Neural cell (in vitro differentiated cells): ENCODE data around the gene PLA2G5. TPM values are rescaled to one million over a fixed set of nuclear protein-coding genes. Genes with fewer than 3 reads are reported as not detected.

ENCODE experiments used
- H2AFZ ChIP-seq: fragments of 200-600, 300-800 bp; sonication (generic), shearing (Covaris generic); 2 replicates; pipeline ENCODE4 v1.6.0; 2014; ENCODE audit warnings: low read depth, mild to moderate bottlenecking, antibody characterized with exemption, low read length, moderate library complexity
- H3F3A ChIP-seq: fragments of 200-600 bp; shearing (Covaris generic); 2 replicates; pipeline ENCODE4 v1.6.1; 2016; ENCODE audit warnings: mild to moderate bottlenecking, moderate library complexity, mixed read lengths, antibody characterized with exemption, low read length; ENCODE audit not compliant: insufficient read depth, poor library complexity, severe bottlenecking
- H3K27ac ChIP-seq: fragments of 200-600, 300-800 bp; sonication (generic), shearing (Covaris generic); 2 replicates; pipeline ENCODE4 v1.5.1; 2014; ENCODE audit warnings: mild to moderate bottlenecking, low read length, moderate library complexity
- H3K27me3 ChIP-seq: fragments of 300-800, 200-600 bp; sonication (generic), shearing (Covaris generic); 2 replicates; pipeline ENCODE4 v1.6.0; 2014; ENCODE audit warnings: mild to moderate bottlenecking, low read depth, low read length, moderate library complexity; ENCODE audit not compliant: insufficient read depth
- H3K36me3 ChIP-seq: fragments of 300-800, 200-600 bp; sonication (generic), shearing (Covaris generic); 2 replicates; pipeline ENCODE4 v1.5.1; 2014; ENCODE audit warnings: mild to moderate bottlenecking, antibody characterized with exemption, low read length, moderate library complexity; ENCODE audit not compliant: insufficient read depth
- H3K4me2 ChIP-seq: fragments of 300-800, 200-600 bp; sonication (generic), shearing (Covaris generic); 2 replicates; pipeline ENCODE4 v1.6.0; 2014; ENCODE audit warnings: mild to moderate bottlenecking, low read length
- H3K4me3 ChIP-seq: fragments of 300-800, 200-600 bp; sonication (generic), shearing (Covaris generic); 2 replicates; pipeline ENCODE4 v1.5.1; 2014; ENCODE audit warnings: mild to moderate bottlenecking, low read length, moderate library complexity
- H3K79me2 ChIP-seq: fragments of 200-600 bp; shearing (Covaris generic); replicated peaks from 2 replicates; pipeline ENCODE4 v1.6.0; 2014; ENCODE audit warnings: mild to moderate bottlenecking, low read length, moderate library complexity; ENCODE audit not compliant: insufficient read depth
- H3K9ac ChIP-seq: fragments of 300-800, 200-600 bp; sonication (generic), shearing (Covaris generic); 2 replicates; pipeline ENCODE4 v1.6.1; 2016; ENCODE audit warnings: mild to moderate bottlenecking, low read length, mixed read lengths
- H3K9me2 ChIP-seq: fragments of 200-600 bp; shearing (Covaris generic); 2 replicates; pipeline ENCODE4 v1.6.1; 2016; ENCODE audit warnings: mild to moderate bottlenecking, low read length, mixed read lengths; ENCODE audit not compliant: insufficient read depth
- H3K9me3 ChIP-seq: fragments of 200-600, 300-800 bp; sonication (generic), shearing (Covaris generic); 2 replicates; pipeline ENCODE4 v1.6.1; 2016; ENCODE audit warnings: mild to moderate bottlenecking, mixed run types, low read length, moderate library complexity, mixed read lengths
- H4K20me1 ChIP-seq: fragments of 200-600 bp; shearing (Covaris generic); 2 replicates; pipeline ENCODE4 v1.6.1; 2016; ENCODE audit warnings: mild to moderate bottlenecking, mixed run types; ENCODE audit not compliant: insufficient read depth
- CTCF ChIP-seq: fragments of 450-650 bp; IDR thresholded peaks from 2 replicates; pipeline ENCODE4 v1.5.1; 2014; ENCODE audit warnings: antibody characterized with exemption, mild to moderate bottlenecking, moderate library complexity; ENCODE audit not compliant: poor library complexity, severe bottlenecking
- EP300 ChIP-seq: fragments of 450-650 bp; conservative IDR thresholded peaks from 2 replicates; pipeline ENCODE4 v1.6.1; 2014; ENCODE audit warnings: antibody characterized with exemption, mild to moderate bottlenecking, moderate library complexity; ENCODE audit not compliant: poor library complexity, severe bottlenecking
- EZH2 ChIP-seq: fragments of 200-600, 300-800 bp; shearing (Covaris generic), sonication (generic); IDR thresholded peaks from 2 replicates; pipeline ENCODE4 v1.6.1; 2014; ENCODE audit warnings: antibody characterized with exemption, low read length, borderline replicate concordance, mild to moderate bottlenecking; ENCODE audit not compliant: insufficient read depth, poor library complexity, severe bottlenecking
- MXI1 ChIP-seq: fragments of 450-650 bp; conservative IDR thresholded peaks from 2 replicates; pipeline ENCODE4 v1.6.1; 2014; ENCODE audit warnings: antibody characterized with exemption, mild to moderate bottlenecking; ENCODE audit not compliant: poor library complexity, severe bottlenecking
- POLR2AphosphoS5 ChIP-seq: IDR thresholded peaks from 2 replicates; pipeline ENCODE4 v1.6.1; 2012
- RAD21 ChIP-seq: fragments of 450-650 bp; conservative IDR thresholded peaks from 2 replicates; pipeline ENCODE4 v1.6.1; 2014; ENCODE audit warnings: antibody characterized with exemption, mild to moderate bottlenecking, moderate library complexity
- REST ChIP-seq: IDR thresholded peaks from 2 replicates; pipeline ENCODE4 v1.6.1; 2012; ENCODE audit warnings: borderline replicate concordance
- SMC3 ChIP-seq: fragments of 450-650 bp; conservative IDR thresholded peaks from 2 replicates; pipeline ENCODE4 v1.6.1; 2014; ENCODE audit warnings: antibody characterized with exemption, mild to moderate bottlenecking, moderate library complexity; ENCODE audit not compliant: poor library complexity
- TAF1 ChIP-seq: IDR thresholded peaks from 2 replicates; pipeline ENCODE4 v1.6.1; 2012; ENCODE audit warnings: low read depth
- polyA plus RNA-seq: library from polyadenylated mRNA; depleted of rRNA; stranded (reverse); fragments of >200 nt; gene quantifications from 2 replicates; pipeline ENCODE4 v1.2.3, GENCODE V29; 2014

The PLA2G5 gene
- polyA plus RNA-seq, 1 donor from 2014 or later: not detected

- no peaks in the 10 kb centered on the region for H3K9me2 ChIP-seq
Measured at GRCh38 chr1:20074055-20074724, 4.2 kb downstream of the PLA2G5 start.

GRCh38 chr1:20074725-20075171 lies 4.8 kb downstream of the PLA2G5 start:
- Histone ChIP-seq H2AFZ (no peak overlapping the region), H3K27me3 (no peaks in the 10 kb centered on the region), H3K9ac (no peak overlapping the region), H3K36me3 (no peaks in the 10 kb centered on the region), H3K4me3 (no peak overlapping the region), H3F3A (no peaks in the 10 kb centered on the region), H3K79me2 (no peaks in the 10 kb centered on the region), H4K20me1 (no peaks in the 10 kb centered on the region), H3K9me3 (no peaks in the 10 kb centered on the region), H3K4me2 (no peak overlapping the region), H3K27ac (no peak overlapping the region), H3K9me2 (no peaks in the 10 kb centered on the region)
- no peak for TF ChIP-seq EZH2
- TF ChIP-seq MXI1: no peak
- no peak for TF ChIP-seq CTCF
- no peak for TF ChIP-seq POLR2AphosphoS5
- no peak for TF ChIP-seq REST
- TF ChIP-seq RAD21: no peak
- no peak for TF ChIP-seq TAF1
- no peak for TF ChIP-seq EP300
- TF ChIP-seq SMC3: no peak

More at GRCh38 chr1:20074055-20074724, 4.2 kb downstream of the PLA2G5 start:
- H3K4me2 ChIP-seq: no peak overlapping the region
- H3K9ac ChIP-seq: no peak overlapping the region
- no peaks in the 10 kb centered on the region for H4K20me1 ChIP-seq
- no peaks in the 10 kb centered on the region for H3K9me3 ChIP-seq
- H3K79me2 ChIP-seq: no peaks in the 10 kb centered on the region
- H3K27me3 ChIP-seq: no peaks in the 10 kb centered on the region
- no peak overlapping the region for H3K27ac ChIP-seq
- no peaks in the 10 kb centered on the region for H3F3A ChIP-seq
- H3K36me3 ChIP-seq: no peaks in the 10 kb centered on the region
- H3K4me3 ChIP-seq: no peak overlapping the region
- no peak for TF ChIP-seq EP300
- no peak for TF ChIP-seq EZH2
- no peak for TF ChIP-seq MXI1
- no peak for TF ChIP-seq CTCF
- TF ChIP-seq RAD21: no peak
- H2AFZ ChIP-seq: no peak overlapping the region
